K562 (cell line): ENCODE results near the gene CAMK1D.

ENCODE experiments used
- BRCA1 ChIP-seq, 2 experiments: fragments of 450-650 bp in 1 of 2; sonication (generic) in 1 of 2; formaldehyde crosslinking in 1 of 2; IDR thresholded peaks; 2 replicates each; pipeline versions ENCODE4 v1.5.0 to v1.6.1; 2017 to 2020; ENCODE audit warnings: mild to moderate bottlenecking in 1 of 2, missing genetic modification reagents in 1 of 2
- CREB1 ChIP-seq, 2 experiments: sonication (generic) in 1 of 2; formaldehyde crosslinking in 1 of 2; IDR thresholded peaks; 2 replicates each; pipeline versions ENCODE4 v1.6.1 to v1.8.0; 2012 to 2022; ENCODE audit warnings: inconsistent platforms in 1 of 2, mild to moderate bottlenecking in 1 of 2, missing genetic modification reagents in 1 of 2, moderate library complexity in 1 of 2
- CTCF ChIP-seq, 3 experiments: IDR thresholded peaks in 2 of 3; conservative IDR thresholded peaks in 1 of 3; 2 replicates each; pipeline ENCODE4 v1.5.1; 2011 to 2012; ENCODE audit warnings: low read length in 3 of 3, mild to moderate bottlenecking in 3 of 3, control low read depth in 2 of 3, improper control_type of control experiment in 1 of 3, inconsistent platforms in 1 of 3, low read depth in 1 of 3, mixed read lengths in 1 of 3, moderate library complexity in 1 of 3; ENCODE audit not compliant: insufficient read depth in 2 of 3
- ELF4 ChIP-seq: fragments of 450-650 bp; formaldehyde crosslinking; IDR thresholded peaks from 2 replicates; pipeline ENCODE4 v1.4.0; 2022; ENCODE audit warnings: missing genetic modification characterization
- EP300 ChIP-seq: IDR thresholded peaks from 2 replicates; pipeline ENCODE4 v1.6.1; 2012; ENCODE audit warnings: low read length, improper control_type of control experiment
- FOXK1 ChIP-seq: sonication (generic); formaldehyde crosslinking; IDR thresholded peaks from 2 replicates; pipeline ENCODE4 v1.8.0; 2022; ENCODE audit warnings: missing genetic modification reagents, mild to moderate bottlenecking, borderline replicate concordance
- SP2 ChIP-seq: IDR thresholded peaks from 2 replicates; pipeline ENCODE4 v1.6.1; 2011; ENCODE audit warnings: mild to moderate bottlenecking, low read depth, low read length, moderate library complexity; ENCODE audit not compliant: poor library complexity, severe bottlenecking; ENCODE audit errors: extremely low read depth
- STAT6 ChIP-seq: sonication (generic); formaldehyde crosslinking; IDR thresholded peaks from 2 replicates; pipeline ENCODE4 v1.8.1; 2023; ENCODE audit warnings: mild to moderate bottlenecking, missing genetic modification reagents
- TAF1 ChIP-seq: IDR thresholded peaks from 2 replicates; pipeline ENCODE4 v1.6.1; 2011; ENCODE audit warnings: mild to moderate bottlenecking, low read length, moderate library complexity; ENCODE audit not compliant: insufficient read depth, control insufficient read depth, severe bottlenecking; ENCODE audit errors: extremely low read depth
- ZBED1 ChIP-seq: IDR thresholded peaks from 2 replicates; pipeline ENCODE4 v1.6.1; 2014
- ZNF280B ChIP-seq: fragments of 250-450 bp; sonication (Bioruptor Pico); IDR thresholded peaks from 2 replicates; pipeline ENCODE4 v1.5.1; 2021; ENCODE audit warnings: mild to moderate bottlenecking

- no peak for TF ChIP-seq ZBED1
- no peak for TF ChIP-seq CTCF (IDR thresholded peaks at IDR 0.05 in 2 of 3, conservative IDR thresholded peaks at IDR 0.05 in 1 of 3; ENCODE audit: insufficient read depth in 2 of 3, low read depth in 1 of 3, low read length in 3 of 3)
- TF ChIP-seq ZNF280B (CRISPR knock-in tag): no peak
- no peak for TF ChIP-seq EP300
- no peak for TF ChIP-seq TAF1
- TF ChIP-seq CREB1 (IDR thresholded peaks at IDR 0.05): no peak
- no peak for TF ChIP-seq CREB1 (CRISPR knock-in tag; IDR thresholded peaks at IDR 0.05)
- TF ChIP-seq SP2: no peak
- TF ChIP-seq BRCA1 (IDR thresholded peaks at IDR 0.05): no peak
- no peak for TF ChIP-seq BRCA1 (CRISPR knock-in tag; IDR thresholded peaks at IDR 0.05)
- TF ChIP-seq STAT6 (CRISPR knock-in tag): no peak
- no peak for TF ChIP-seq FOXK1
- no peak for TF ChIP-seq ELF4 (CRISPR knock-in tag)
These were observed 416.9 kb downstream of the CAMK1D start for GRCh38 chr10:12766223-12766622.
